Astrocyte of the spinal cord (primary cell): ENCODE data around the gene UNC5B.

Source experiments
- DNase-seq: peaks from one replicate; pipeline ENCODE4 v3.0.0; 2011; ENCODE audit warnings: low read depth, low spot score
- H3K4me3 ChIP-seq: 2 replicates; pipeline ENCODE4 v1.5.1; 2011; ENCODE audit warnings: low read depth, mild to moderate bottlenecking, low read length, moderate library complexity
- CTCF ChIP-seq: IDR thresholded peaks from 2 replicates; pipeline ENCODE4 v1.5.1; 2012; ENCODE audit warnings: low read depth, mild to moderate bottlenecking, low read length, inconsistent platforms
- in situ Hi-C: cut with HindIII; loops from 2 replicates; pipeline ENCODE4 v1.10.0; 2017; ENCODE audit warnings: low sequenced_read_pairs

UNC5B gene

GRCh38 chr10:71262027-71262426, 49.7 kb downstream of the UNC5B start:
- no peak for TF ChIP-seq CTCF
- no peak for DNase-seq
- in situ Hi-C loops = no loop called here
- H3K4me3 ChIP-seq = no peak overlapping the region

GRCh38 chr10:71262817-71263216, 50.4 kb downstream of the UNC5B start:
- in situ Hi-C loops = no loop called here
- no peak overlapping the region for H3K4me3 ChIP-seq
- no peak for TF ChIP-seq CTCF
- no peak for DNase-seq

- no peak for DNase-seq
- TF ChIP-seq CTCF = no peak
- in situ Hi-C loops = no loop called here
- H3K4me3 ChIP-seq = no peak overlapping the region
These were observed 51.0 kb downstream of the UNC5B start for GRCh38 chr10:71263376-71263775.

GRCh38 chr10:71264345-71265200, 52.2 kb downstream of the UNC5B start:
- H3K4me3 ChIP-seq = no peak overlapping the region
- TF ChIP-seq CTCF = no peak
- in situ Hi-C loops = no loop called here
- DNase-seq = no peak

- H3K4me3 ChIP-seq = no peak overlapping the region
- in situ Hi-C loops = no loop called here
- no peak for DNase-seq
- no peak for TF ChIP-seq CTCF
These were observed 52.8 kb downstream of the UNC5B start for GRCh38 chr10:71265201-71265575.

GRCh38 chr10:71265618-71266146, 53.3 kb downstream of the UNC5B start:
- no peak overlapping the region for H3K4me3 ChIP-seq
- in situ Hi-C loops = no loop called here
- no peak for DNase-seq
- TF ChIP-seq CTCF = no peak
